ENCODE data around the gene SAMD4A. TPM values are rescaled to one million over a fixed set of nuclear protein-coding genes. Genes with fewer than 3 reads are reported as not detected.

Gene SAMD4A
- total and polyA plus RNA-seq, 2 experiments from 2014 or later: 7.2 to 33.0 TPM

- Histone ChIP-seq H3K27me3 (replicated peaks; ENCODE audit: insufficient read depth) (0 out of 2 replicates have a peak, but pooled peaks cover 3% of the 10 kb centered on the region), H3K9me3 (ENCODE audit: low read depth) (no peaks in the 10 kb centered on the region), H4K20me1 (ENCODE audit: insufficient read depth) (no peaks in the 10 kb centered on the region), H3F3A (ENCODE audit: insufficient read depth) (no peaks in the 10 kb centered on the region), H2AFZ (no peak overlapping the region), H3K36me3 (ENCODE audit: low read depth) (no peaks in the 10 kb centered on the region), H3K79me2 (ENCODE audit: insufficient read depth) (no peaks in the 10 kb centered on the region), H3K9ac (no peak overlapping the region), H3K4me1 (ENCODE audit: insufficient read depth) (no peaks in the 10 kb centered on the region), H3K9me2 (ENCODE audit: insufficient read depth) (no peaks in the 10 kb centered on the region), H3K4me2 (ENCODE audit: unreplicated experiment) (no peak overlapping the region), H3K4me3 (no peak overlapping the region), H3K27ac (no peak overlapping the region)
- WGBS, 2 experiments (ENCODE audit: low coverage in 1 of 2, low lambda C conversion rate in 2 of 2, missing lambda C conversion rate in 2 of 2): 81 to 82% methylated on average over 7 of the region's 7 CpGs
- in situ Hi-C loops (cut with MboI): no loop called here
- TF ChIP-seq EZH2 (IDR thresholded peaks at IDR 0.05; ENCODE audit: insufficient read depth, poor library complexity, severe bottlenecking) (no peak), EZH2phosphoT487 (IDR thresholded peaks at IDR 0.05; ENCODE audit: insufficient read depth, low read depth) (no peak)
- no peak for DNase-seq
Measured at GRCh38 chr14:54803396-54803795, 236.5 kb downstream of the SAMD4A start.

DNA sequence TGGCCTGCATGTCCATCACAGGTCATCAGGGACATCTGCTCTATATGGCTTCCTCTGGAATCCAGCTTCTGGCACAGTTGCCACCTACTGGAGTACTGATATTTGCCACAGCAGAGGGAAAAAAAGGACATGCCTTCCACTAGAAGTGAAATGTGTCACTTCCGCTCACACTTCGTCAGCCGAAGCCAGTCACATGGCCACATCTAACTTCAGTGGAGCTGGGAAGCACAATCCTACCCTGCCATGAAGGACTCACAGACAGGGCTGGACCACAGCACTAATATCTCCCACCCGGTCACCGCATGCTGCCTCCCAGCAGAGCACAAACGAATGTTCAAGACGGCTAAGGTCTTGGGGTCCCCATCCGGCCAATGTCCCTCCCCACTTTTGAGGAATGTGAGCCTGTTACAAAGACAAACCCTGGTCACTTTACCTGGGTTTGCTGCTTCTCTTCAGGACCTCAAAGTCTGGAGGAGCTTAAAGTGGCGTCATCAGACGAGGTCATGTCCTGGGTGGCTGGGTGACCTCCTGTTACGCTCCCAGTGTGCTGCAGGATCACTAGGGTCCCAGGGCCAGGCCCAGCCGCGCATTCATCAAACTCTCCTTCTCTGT is 237.1 kb downstream of the SAMD4A start:
- Histone ChIP-seq H3F3A (ENCODE audit: insufficient read depth) (no peaks in the 10 kb centered on the region), H3K4me3 (no peak overlapping the region), H3K4me2 (ENCODE audit: unreplicated experiment) (no peak overlapping the region), H3K27ac (no peak overlapping the region), H4K20me1 (ENCODE audit: insufficient read depth) (no peaks in the 10 kb centered on the region), H3K4me1 (ENCODE audit: insufficient read depth) (no peaks in the 10 kb centered on the region), H3K79me2 (ENCODE audit: insufficient read depth) (no peaks in the 10 kb centered on the region), H3K9me3 (ENCODE audit: low read depth) (no peaks in the 10 kb centered on the region), H3K9ac (no peak overlapping the region), H2AFZ (no peak overlapping the region), H3K36me3 (ENCODE audit: low read depth) (no peaks in the 10 kb centered on the region), H3K27me3 (replicated peaks; ENCODE audit: insufficient read depth) (0 out of 2 replicates have a peak, but pooled peaks cover 3% of the 10 kb centered on the region), H3K9me2 (ENCODE audit: insufficient read depth) (no peaks in the 10 kb centered on the region)
- no peak for DNase-seq
- WGBS, 2 experiments (ENCODE audit: low coverage in 1 of 2, low lambda C conversion rate in 2 of 2, missing lambda C conversion rate in 2 of 2): 92% methylated on average over 13 of the region's 13 CpGs
- in situ Hi-C loops (cut with MboI): no loop called here
- TF ChIP-seq EZH2phosphoT487 (IDR thresholded peaks at IDR 0.05; ENCODE audit: insufficient read depth, low read depth): no peak
- no peak for TF ChIP-seq EZH2 (IDR thresholded peaks at IDR 0.05; ENCODE audit: insufficient read depth, poor library complexity, severe bottlenecking)

- TF ChIP-seq EZH2 (IDR thresholded peaks at IDR 0.05; ENCODE audit: insufficient read depth, poor library complexity, severe bottlenecking) (no peak), EZH2phosphoT487 (IDR thresholded peaks at IDR 0.05; ENCODE audit: insufficient read depth, low read depth) (no peak)
- Histone ChIP-seq H4K20me1 (ENCODE audit: insufficient read depth) (no peaks in the 10 kb centered on the region), H3F3A (ENCODE audit: insufficient read depth) (no peaks in the 10 kb centered on the region), H3K27me3 (replicated peaks; ENCODE audit: insufficient read depth) (0 out of 2 replicates have a peak, but pooled peaks cover 2% of the 10 kb centered on the region), H3K27ac (no peak overlapping the region), H3K9me2 (ENCODE audit: insufficient read depth) (no peaks in the 10 kb centered on the region), H3K9ac (no peak overlapping the region), H3K36me3 (ENCODE audit: low read depth) (no peaks in the 10 kb centered on the region), H3K9me3 (ENCODE audit: low read depth) (no peaks in the 10 kb centered on the region), H3K4me2 (ENCODE audit: unreplicated experiment) (no peak overlapping the region), H3K79me2 (ENCODE audit: insufficient read depth) (no peaks in the 10 kb centered on the region), H3K4me1 (ENCODE audit: insufficient read depth) (no peaks in the 10 kb centered on the region), H2AFZ (no peak overlapping the region), H3K4me3 (no peak overlapping the region)
- DNase-seq: no peak
- WGBS, 2 experiments (ENCODE audit: low coverage in 1 of 2, low lambda C conversion rate in 2 of 2, missing lambda C conversion rate in 2 of 2): 73 to 80% methylated on average over 16 of the region's 16 CpGs
- in situ Hi-C loops (cut with MboI): no loop called here
Measured at GRCh38 chr14:54804538-54805041, 237.7 kb downstream of the SAMD4A start.

GRCh38 chr14:54805070-54805444 is 238.1 kb downstream of the SAMD4A start:
- TF ChIP-seq EZH2 (IDR thresholded peaks at IDR 0.05; ENCODE audit: insufficient read depth, poor library complexity, severe bottlenecking) (no peak), EZH2phosphoT487 (IDR thresholded peaks at IDR 0.05; ENCODE audit: insufficient read depth, low read depth) (no peak)
- H2AFZ ChIP-seq: no peak overlapping the region

More at GRCh38 chr14:54805070-54805444, 238.1 kb downstream of the SAMD4A start:
- Histone ChIP-seq H3F3A (ENCODE audit: insufficient read depth) (no peaks in the 10 kb centered on the region), H3K4me3 (no peak overlapping the region), H3K9me2 (ENCODE audit: insufficient read depth) (no peaks in the 10 kb centered on the region), H3K36me3 (ENCODE audit: low read depth) (no peaks in the 10 kb centered on the region), H3K79me2 (ENCODE audit: insufficient read depth) (no peaks in the 10 kb centered on the region), H3K4me2 (ENCODE audit: unreplicated experiment) (no peak overlapping the region), H3K4me1 (ENCODE audit: insufficient read depth) (no peaks in the 10 kb centered on the region), H3K9ac (no peak overlapping the region), H3K27me3 (replicated peaks; ENCODE audit: insufficient read depth) (no peaks in the 10 kb centered on the region), H3K9me3 (ENCODE audit: low read depth) (no peaks in the 10 kb centered on the region), H3K27ac (no peak overlapping the region), H4K20me1 (ENCODE audit: insufficient read depth) (no peaks in the 10 kb centered on the region)
- WGBS, 2 experiments (ENCODE audit: low coverage in 1 of 2, low lambda C conversion rate in 2 of 2, missing lambda C conversion rate in 2 of 2): 60 to 61% methylated on average over 6 of the region's 6 CpGs
- no peak for DNase-seq
- in situ Hi-C loops (cut with MboI): no loop called here
